Memory B cell (primary cell): ENCODE measurements around the gene CELF2.
"Not testable (repeated sequence)": the region's sequence is repeated elsewhere in the genome, so short reads cannot be mapped to it uniquely, and the experiment has no call there.

Experiments used
- ATAC-seq: fragments of 150-1000 bp; cut with Tn5 transposase; 2 replicates; pipeline ENCODE4 v1.10.0; 2021; ENCODE audit warnings: low read depth, mild to moderate bottlenecking, moderate library complexity
- DNase-seq, 2 donors: peaks; one replicate each; pipeline ENCODE4 v3.0.0; 2022; ENCODE audit warnings: low spot score in 2 of 2
- H3K27ac Mint-ChIP-seq: one replicate; pipeline ENCODE4 v1.8.0; 2022; ENCODE audit warnings: mild to moderate bottlenecking, moderate library complexity, mixed read lengths
- H3K27me3 Mint-ChIP-seq: one replicate; pipeline ENCODE4 v1.8.0; 2022; ENCODE audit warnings: mixed read lengths
- H3K36me3 Mint-ChIP-seq: one replicate; pipeline ENCODE4 v1.8.0; 2022; ENCODE audit warnings: mild to moderate bottlenecking, mixed read lengths
- H3K4me1 Mint-ChIP-seq: one replicate; pipeline ENCODE4 v1.8.0; 2022; ENCODE audit warnings: mixed read lengths
- H3K4me3 Mint-ChIP-seq: one replicate; pipeline ENCODE4 v1.8.0; 2022; ENCODE audit warnings: mild to moderate bottlenecking, moderate library complexity, mixed read lengths
- H3K9me3 Mint-ChIP-seq: one replicate; pipeline ENCODE4 v1.8.0; 2022; ENCODE audit warnings: mixed read lengths

CELF2 gene

DNA sequence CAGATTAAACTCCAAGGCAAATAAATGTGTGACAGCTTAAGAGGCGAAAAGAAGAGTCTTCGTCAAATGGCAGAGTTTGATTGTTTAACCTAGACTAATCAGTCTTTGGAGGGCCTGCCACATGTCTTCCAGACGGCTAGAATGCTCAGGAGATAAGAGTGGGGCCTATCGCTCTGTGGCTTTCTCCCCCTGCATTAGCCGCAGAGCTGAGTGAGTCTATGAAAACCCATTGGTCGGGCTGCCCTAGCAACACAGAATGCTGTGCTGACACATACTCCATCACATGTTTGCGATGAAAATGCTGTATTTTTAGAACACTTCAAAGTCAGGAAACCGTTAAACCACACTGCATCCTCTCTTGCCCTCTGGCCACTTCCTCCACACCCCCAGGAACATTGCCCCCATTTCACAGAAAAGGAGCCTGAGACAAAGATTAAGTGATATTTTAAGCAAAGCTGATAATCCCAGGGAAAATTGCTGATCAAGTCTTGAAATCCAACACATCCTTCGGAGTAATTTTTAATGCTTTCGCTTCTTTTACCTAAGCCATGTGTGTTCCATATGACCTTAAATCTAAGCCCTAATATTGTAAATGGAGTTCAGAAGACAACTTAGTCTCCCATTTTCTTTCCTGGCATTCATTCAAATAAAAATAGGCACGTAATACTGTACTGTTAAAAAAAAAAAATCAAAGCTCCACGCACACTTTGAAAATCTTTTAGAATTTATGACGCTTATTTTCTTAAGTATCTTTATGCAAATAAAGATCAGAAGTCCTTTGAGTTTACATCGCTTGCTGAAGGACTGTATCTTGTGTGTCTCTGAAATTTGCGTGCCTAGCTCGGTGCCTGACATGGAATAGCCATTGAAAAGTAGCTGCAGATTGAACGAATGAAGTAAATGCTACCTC is 161.2 kb downstream of the CELF2 start:
- peaks cover 35% of the 10 kb centered on the region for H3K36me3 Mint-ChIP-seq
- H3K27me3 Mint-ChIP-seq = no peaks in the 10 kb centered on the region
- peak overlapping the region; percentile 82 for H3K4me3 Mint-ChIP-seq
- ATAC-seq = peak; percentile 79
- peak in 1 of 2 donors; percentile 61 for DNase-seq
- H3K27ac Mint-ChIP-seq = no peak overlapping the region
- peaks cover 77% of the 10 kb centered on the region for H3K4me1 Mint-ChIP-seq
- H3K9me3 Mint-ChIP-seq = no peaks in the 10 kb centered on the region

DNA sequence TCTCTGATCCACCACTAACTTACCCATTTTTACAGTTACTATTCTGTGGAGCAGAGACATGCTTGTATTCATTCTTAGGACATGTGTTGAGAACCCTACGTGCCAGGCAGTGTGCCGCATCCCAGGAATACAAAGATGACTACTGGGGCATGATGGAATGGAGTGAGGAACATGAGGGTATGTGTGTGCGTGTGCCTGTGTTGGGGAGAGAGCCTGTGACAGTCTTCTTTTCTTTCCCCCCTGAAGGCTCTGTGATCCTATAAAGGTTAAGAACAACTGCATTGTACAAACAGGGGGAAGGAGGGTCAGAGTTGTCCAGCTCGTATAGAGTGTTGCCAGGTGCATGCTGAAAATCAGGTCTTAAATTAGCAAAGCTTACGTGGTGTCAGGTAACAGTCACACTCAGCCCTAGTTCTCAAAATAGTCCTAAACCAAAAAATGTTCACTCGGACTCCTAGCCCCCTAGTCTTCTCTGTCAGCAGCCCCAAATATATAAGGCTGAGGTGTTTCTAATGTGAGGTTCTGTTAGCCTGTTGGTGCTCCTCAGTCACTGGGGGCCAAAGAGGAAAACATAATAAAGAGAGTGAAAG is 161.9 kb downstream of the CELF2 start:
- H3K4me1 Mint-ChIP-seq = peaks cover 78% of the 10 kb centered on the region
- peaks cover 36% of the 10 kb centered on the region for H3K36me3 Mint-ChIP-seq

DNA sequence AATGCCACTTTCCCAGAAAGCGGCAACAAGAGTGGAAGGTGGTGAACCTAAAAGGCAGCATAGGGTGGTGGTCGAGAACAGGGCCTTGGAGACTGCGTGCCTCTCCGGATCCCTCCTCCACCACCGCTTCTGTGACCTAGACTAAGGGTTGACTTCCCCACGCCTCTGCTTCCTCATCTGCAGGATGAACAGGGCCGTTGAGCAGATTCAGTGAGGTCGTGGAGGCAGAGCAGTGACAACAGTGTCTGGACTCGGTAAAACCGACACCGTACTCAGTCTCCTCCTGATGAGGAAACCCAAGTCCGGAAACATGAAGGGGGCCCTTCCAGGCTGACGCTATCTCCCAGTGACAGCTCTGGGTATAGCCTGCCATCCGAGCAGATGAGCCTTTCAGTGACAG is 162.6 kb downstream of the CELF2 start:
- Mint-ChIP-seq H3K27ac (no peak overlapping the region), H3K9me3 (no peaks in the 10 kb centered on the region), H3K36me3 (peaks cover 38% of the 10 kb centered on the region), H3K4me1 (peaks cover 74% of the 10 kb centered on the region), H3K4me3 (peak overlapping the region; percentile 82), H3K27me3 (no peaks in the 10 kb centered on the region)
- DNase-seq (no peak), ATAC-seq (peak; percentile 17)

More for the DNA sequence above, 161.9 kb downstream of the CELF2 start:
- Mint-ChIP-seq H3K9me3 (no peaks in the 10 kb centered on the region), H3K27me3 (no peaks in the 10 kb centered on the region), H3K4me3 (peak overlapping the region; percentile 82), H3K27ac (no peak overlapping the region)
- DNase-seq (no peak), ATAC-seq (no peak)

DNA sequence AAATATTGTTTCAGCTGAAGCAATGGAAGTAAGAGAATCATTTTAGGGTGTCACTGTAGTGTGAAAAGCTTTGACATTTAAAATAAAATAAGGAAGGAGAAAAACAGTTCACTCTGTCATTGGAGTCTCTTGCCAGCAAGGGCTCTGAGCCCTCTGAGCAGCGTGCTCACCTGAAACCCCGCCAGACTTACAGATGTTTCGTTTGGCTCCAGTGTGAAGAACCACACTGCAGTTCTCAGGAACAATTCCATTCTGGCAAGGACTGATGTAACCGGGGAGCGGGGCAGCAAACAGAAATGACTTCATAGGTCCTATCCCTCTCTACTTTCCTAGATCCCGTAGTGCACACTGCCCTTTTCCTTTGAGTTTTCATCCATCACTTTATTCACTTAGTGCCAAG is 164.3 kb downstream of the CELF2 start:
- H3K36me3 Mint-ChIP-seq = peaks cover 49% of the 10 kb centered on the region
- no peaks in the 10 kb centered on the region for H3K9me3 Mint-ChIP-seq
- H3K27ac Mint-ChIP-seq = peak overlapping the region; percentile 62
- ATAC-seq = no peak
- no peak for DNase-seq
- H3K27me3 Mint-ChIP-seq = no peaks in the 10 kb centered on the region
- H3K4me3 Mint-ChIP-seq = no peak overlapping the region
- H3K4me1 Mint-ChIP-seq = peaks cover 68% of the 10 kb centered on the region

DNA sequence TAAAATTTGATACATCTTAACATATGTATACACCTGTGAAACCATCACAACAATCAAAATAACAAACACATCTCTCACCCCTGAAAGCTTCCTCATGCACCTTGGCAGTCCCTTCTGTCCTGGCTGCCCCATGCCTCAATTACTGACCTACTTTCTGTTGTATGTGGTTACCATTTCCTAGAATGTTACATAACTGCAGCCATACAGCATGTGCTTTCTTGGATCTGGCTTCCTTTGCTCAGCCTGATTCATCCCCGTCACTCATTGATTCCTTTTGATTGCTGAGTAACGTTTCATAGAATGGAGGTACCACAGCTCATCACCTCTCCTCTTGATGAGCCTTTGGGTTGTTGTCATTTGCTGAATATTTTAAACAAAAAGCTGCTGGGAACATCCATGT is 165.3 kb downstream of the CELF2 start:
- H3K36me3 Mint-ChIP-seq = peaks cover 54% of the 10 kb centered on the region
- H3K27me3 Mint-ChIP-seq = no peaks in the 10 kb centered on the region
- DNase-seq (no peak), ATAC-seq (no peak)
- H3K4me3 Mint-ChIP-seq = peak overlapping the region; percentile 37
- peaks cover 72% of the 10 kb centered on the region for H3K4me1 Mint-ChIP-seq
- no peaks in the 10 kb centered on the region for H3K9me3 Mint-ChIP-seq
- peak overlapping the region; percentile 62 for H3K27ac Mint-ChIP-seq

DNA sequence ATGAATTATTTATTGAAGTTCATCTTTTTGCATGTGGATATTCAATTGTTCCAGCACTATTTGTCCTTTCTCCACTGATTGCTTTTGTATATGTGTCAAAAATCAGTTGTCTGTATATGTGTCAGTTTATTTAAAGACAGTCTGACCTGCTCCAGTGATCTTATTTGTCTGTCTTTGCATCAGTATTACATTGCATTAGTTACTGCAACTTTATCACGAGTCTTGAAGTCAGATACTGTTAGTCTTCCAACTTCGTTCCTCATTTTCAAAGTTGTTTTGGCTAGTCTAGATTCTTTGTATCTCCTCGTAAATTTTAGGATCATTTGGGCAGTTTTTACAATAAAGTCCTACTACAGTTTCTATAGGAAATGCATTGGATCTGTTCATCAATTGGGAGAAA is 166.4 kb downstream of the CELF2 start:
- DNase-seq = no peak
- Mint-ChIP-seq H3K4me1 (peaks cover 71% of the 10 kb centered on the region), H3K27ac (peak overlapping the region; percentile 62), H3K27me3 (no peaks in the 10 kb centered on the region), H3K9me3 (no peaks in the 10 kb centered on the region), H3K36me3 (peaks cover 61% of the 10 kb centered on the region), H3K4me3 (peak overlapping the region; percentile 4)
- no peak for ATAC-seq

DNA sequence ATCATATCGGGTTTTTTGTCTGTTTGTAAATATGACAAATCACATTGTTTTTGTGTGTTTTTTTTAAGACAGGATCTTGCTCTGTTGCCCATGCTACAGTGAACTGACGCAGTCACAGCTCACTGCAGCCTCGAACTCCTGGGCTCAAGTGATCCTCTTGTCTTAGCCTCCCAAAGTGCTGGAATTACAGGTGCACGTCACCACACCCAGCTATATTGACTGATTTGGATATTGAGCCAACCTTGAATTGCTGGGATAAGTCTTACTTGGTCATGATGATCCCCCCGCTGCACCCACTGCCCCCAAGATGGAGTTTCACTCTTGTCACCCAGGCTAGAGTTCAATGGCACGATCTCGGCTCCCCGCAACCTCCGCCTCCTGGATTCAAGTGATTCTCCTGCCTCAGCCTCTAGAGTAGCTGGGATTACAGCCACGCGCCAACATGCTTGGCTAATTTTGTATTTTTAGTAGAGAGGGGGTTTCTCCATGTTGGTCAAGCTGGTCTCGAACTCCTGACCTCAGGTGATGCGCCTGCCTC is 167.5 kb downstream of the CELF2 start:
- not testable (repeated sequence) for H3K27me3 Mint-ChIP-seq, H3K9me3 Mint-ChIP-seq, H3K4me3 Mint-ChIP-seq, H3K27ac Mint-ChIP-seq, DNase-seq, ATAC-seq
- H3K4me1 Mint-ChIP-seq = peaks cover 71% of the 10 kb centered on the region
- peaks cover 67% of the 10 kb centered on the region for H3K36me3 Mint-ChIP-seq

DNA sequence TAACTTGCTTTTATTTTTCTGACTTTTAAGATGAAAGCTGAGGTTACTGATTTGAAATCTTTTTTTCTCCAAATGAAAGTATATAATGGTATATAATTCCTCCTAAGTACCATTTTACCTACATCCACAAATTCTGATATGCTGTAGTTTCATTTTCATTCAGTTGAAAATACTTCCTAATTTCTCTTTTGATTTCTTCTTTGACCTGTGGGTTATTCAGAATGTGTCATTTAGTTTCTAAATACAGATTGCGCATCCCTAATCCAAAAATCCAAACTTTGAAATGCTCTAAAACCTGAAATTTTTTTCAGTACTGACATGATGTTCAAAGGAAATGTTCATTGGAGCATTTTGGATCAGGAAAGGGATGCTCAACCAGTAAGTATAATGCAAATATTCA is 168.7 kb downstream of the CELF2 start:
- ATAC-seq (peak; percentile 70), DNase-seq (no peak)
- H3K36me3 Mint-ChIP-seq = peaks cover 60% of the 10 kb centered on the region
- peaks cover 71% of the 10 kb centered on the region for H3K4me1 Mint-ChIP-seq
- H3K27me3 Mint-ChIP-seq = no peaks in the 10 kb centered on the region
- H3K9me3 Mint-ChIP-seq = no peaks in the 10 kb centered on the region
- peak overlapping the region; percentile 14 for H3K4me3 Mint-ChIP-seq
- H3K27ac Mint-ChIP-seq = peak overlapping the region; percentile 51

DNA sequence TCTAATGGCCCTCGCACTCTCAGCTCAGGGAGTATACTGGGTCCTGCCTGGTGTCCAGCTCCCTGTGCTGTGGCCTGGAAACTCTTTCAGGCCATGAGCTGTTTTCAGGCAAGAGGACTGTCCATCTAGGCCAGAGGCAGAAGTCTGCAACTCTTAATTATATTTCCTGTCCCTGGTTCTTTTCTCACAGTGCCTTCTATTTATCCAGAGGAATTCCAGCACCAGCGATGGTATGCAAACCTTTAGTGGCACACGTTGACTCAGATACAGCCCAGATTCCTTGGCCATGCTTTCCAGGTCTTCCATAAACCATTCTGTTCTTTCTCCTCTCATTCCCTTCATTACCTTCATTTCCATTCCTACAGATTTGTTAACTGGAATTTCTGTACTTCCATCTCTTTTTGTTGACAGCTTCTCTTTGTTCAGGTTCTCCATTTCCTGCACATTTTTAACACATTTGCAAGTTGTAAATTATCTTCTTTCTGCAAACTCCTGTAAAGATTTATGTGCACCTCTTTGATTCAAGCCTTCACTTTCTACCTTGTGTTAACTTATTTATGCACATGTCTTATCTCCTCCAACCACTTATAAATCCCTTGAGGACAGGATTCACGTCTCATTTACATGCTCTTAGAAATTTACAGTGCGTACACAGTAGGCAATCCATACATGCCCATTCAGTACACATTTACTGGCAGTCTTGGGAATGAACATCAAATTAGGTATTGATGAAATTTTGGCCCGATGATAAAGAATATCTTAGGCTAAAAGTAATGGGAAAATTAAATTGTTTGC is 172.1 kb downstream of the CELF2 start:
- ATAC-seq = no peak
- peaks cover 47% of the 10 kb centered on the region for H3K36me3 Mint-ChIP-seq
- peak overlapping the region; percentile 26 for H3K27ac Mint-ChIP-seq
- peaks cover 54% of the 10 kb centered on the region for H3K4me1 Mint-ChIP-seq
- H3K9me3 Mint-ChIP-seq = no peaks in the 10 kb centered on the region
- no peaks in the 10 kb centered on the region for H3K27me3 Mint-ChIP-seq
- no peak overlapping the region for H3K4me3 Mint-ChIP-seq
- DNase-seq = no peak

DNA sequence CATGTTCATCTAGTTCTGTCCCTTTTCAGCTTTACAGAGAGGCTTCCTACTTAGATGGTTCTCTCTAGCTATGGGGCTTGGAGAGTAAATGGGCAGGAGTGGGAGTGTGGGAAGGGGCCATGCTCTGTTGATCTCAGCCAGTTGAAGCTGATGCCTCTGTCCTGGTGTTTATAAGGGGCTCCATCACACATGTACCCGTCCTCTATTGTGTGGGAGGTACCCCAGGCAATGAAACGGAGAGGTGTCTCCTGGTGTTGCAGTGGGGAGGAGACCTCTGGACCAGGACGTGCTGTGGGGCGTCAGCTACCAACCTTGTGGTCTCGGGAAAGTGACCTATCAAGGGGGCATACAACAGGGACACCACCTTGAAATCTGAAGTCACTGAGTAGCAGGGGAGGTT is 173.5 kb downstream of the CELF2 start:
- Mint-ChIP-seq H3K9me3 (no peaks in the 10 kb centered on the region), H3K27me3 (no peaks in the 10 kb centered on the region), H3K27ac (peak overlapping the region; percentile 75), H3K36me3 (peaks cover 39% of the 10 kb centered on the region), H3K4me1 (peaks cover 62% of the 10 kb centered on the region), H3K4me3 (no peak overlapping the region)
- DNase-seq = no peak
- ATAC-seq = no peak

DNA sequence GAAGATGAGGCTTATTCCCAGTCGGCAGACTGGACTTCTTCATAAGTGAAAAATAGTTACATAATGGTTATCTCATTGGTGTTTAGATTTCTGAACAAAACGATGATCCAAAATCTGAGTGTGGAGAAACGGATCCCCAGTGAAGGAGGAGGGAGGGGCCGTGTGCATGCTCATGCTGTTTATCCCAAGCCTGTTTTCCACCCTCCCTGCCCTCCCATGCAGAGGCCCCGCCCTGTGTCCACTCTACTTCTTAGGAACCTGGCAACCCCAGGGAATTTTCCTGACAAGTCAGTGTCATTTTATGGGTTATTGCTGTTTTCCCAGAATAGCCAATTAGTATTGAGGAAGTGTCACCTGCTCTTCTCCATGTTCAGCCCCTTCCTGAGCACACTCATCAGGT is 174.0 kb downstream of the CELF2 start:
- ATAC-seq = no peak
- Mint-ChIP-seq H3K36me3 (peaks cover 35% of the 10 kb centered on the region), H3K4me1 (peaks cover 59% of the 10 kb centered on the region), H3K27ac (peak overlapping the region; percentile 75), H3K4me3 (no peak overlapping the region), H3K27me3 (no peaks in the 10 kb centered on the region), H3K9me3 (no peaks in the 10 kb centered on the region)
- DNase-seq = no peak

DNA sequence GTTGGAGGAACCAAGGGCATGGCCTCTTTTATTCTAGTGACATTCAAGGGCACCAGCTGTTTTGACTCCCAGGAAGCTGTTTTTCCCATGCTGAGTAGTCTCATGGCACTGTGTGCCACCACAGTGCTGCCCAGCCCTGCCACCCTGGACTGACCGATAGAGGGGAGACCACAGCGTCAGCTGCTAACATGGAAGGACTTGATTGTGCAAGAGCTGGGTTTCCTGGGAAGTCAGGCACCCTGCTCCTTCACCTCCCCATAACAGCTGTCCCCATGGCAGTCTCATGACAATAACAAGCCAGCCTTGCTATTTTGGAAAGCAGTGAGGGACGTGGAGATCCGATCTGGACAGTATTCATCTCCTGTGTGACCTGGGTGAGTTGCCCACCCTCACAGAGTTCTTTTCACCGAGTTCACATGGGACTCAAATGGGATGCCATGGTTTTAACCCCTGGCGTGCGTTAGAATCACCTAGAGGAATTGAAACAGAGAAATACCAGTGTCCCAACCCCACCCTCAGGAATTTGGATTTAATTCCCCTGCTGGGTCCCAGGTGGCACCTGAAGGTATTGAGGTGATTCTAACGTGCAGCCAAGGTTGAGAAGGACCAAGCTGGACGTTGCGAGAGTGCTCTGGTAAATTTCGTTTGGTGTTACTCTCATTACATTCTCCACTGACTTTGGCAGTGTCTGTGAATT is 174.8 kb downstream of the CELF2 start:
- ATAC-seq = no peak
- H3K27ac Mint-ChIP-seq = peak overlapping the region; percentile 74
- no peaks in the 10 kb centered on the region for H3K9me3 Mint-ChIP-seq
- H3K36me3 Mint-ChIP-seq = peaks cover 37% of the 10 kb centered on the region
- no peaks in the 10 kb centered on the region for H3K27me3 Mint-ChIP-seq
- no peak overlapping the region for H3K4me3 Mint-ChIP-seq
- no peak for DNase-seq
- peaks cover 62% of the 10 kb centered on the region for H3K4me1 Mint-ChIP-seq

DNA sequence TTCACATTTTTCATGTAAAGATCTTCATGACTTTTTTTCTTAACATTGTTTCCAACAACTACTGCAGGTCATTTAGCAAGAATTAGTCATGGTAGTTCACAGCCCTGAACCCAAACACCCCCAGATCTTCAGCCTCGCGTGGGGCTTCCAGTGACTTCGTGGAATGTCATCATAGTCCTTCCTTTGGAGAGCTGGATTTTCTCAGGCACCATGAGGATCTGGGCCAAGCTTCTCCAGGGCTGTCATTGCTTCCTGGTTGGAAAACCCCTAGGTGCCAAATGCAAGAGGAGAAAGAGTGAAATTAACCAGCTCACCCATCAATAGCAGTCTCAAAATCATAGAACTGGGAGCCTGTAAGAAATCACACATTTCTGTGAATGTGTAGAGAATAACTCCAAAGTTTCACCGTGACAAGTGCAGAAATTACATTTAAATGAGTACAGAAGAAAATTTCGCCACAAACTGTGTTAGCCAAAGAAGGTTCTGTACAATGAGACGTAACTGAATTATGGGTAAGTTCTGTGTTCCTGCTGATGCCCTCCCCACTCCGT is 175.4 kb downstream of the CELF2 start:
- no peak for ATAC-seq

More for the DNA sequence above, 175.4 kb downstream of the CELF2 start:
- H3K4me3 Mint-ChIP-seq = no peak overlapping the region
- peaks cover 33% of the 10 kb centered on the region for H3K36me3 Mint-ChIP-seq
- H3K27me3 Mint-ChIP-seq = no peaks in the 10 kb centered on the region
- H3K27ac Mint-ChIP-seq = peak overlapping the region; percentile 74
- DNase-seq = no peak
- no peaks in the 10 kb centered on the region for H3K9me3 Mint-ChIP-seq
- peaks cover 61% of the 10 kb centered on the region for H3K4me1 Mint-ChIP-seq
